GM18498 (cell line): ENCODE data around the gene LRP1B.
"Not testable (repeated sequence)": the region's sequence is repeated elsewhere in the genome, so short reads cannot be mapped to it uniquely, and the experiment has no call there.

Experiments used
- ATAC-seq: cut with Tn5 transposase; IDR thresholded peaks from one replicate; pipeline ENCODE4 v1.9.1; 2021; ENCODE audit warnings: mild to moderate bottlenecking, moderate library complexity; ENCODE audit not compliant: unreplicated experiment

LRP1B gene

GRCh38 chr2:140596447-140596846 lies 1534.4 kb downstream of the LRP1B start:
- ATAC-seq = no peak

DNA sequence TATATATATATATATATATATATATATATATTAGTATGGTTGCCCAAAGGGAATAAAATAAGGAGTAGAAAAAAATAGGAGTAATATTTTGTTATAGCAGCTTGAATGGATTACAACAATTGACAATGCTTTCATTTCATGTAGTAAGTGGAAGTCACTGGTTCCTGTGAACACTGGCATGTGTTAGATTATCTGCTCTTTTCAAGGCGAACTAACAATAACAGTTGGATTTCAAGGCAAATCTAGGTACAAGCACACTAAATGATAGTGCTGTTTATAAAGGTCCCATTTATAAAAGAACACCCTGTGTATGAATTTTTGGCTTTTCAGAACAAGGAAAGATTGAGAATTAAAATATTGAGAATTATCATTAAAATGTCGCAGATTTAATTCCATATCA lies 1535.7 kb downstream of the LRP1B start:
- no peak for ATAC-seq

- ATAC-seq = no peak
These were observed 1537.7 kb downstream of the LRP1B start for GRCh38 chr2:140593132-140593531.

DNA sequence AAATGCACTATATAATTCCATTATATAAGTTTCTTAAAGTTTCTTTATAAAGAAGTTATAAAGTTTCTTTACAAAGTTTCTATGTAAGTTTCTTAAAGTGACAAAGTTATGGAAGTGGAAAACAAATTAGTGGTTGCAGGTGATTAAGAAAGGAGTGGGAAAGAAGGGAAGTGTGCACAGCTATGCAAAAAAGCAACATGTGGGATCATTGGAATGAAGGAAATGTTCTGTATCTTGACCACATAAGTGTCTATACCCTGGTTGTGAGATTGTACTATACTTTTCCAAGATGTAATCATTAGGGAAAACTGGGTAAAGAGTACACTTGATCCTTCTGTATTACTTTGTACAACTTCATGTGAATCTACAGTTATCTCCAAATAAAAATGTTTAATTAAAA lies 1541.1 kb downstream of the LRP1B start:
- no peak for ATAC-seq

- ATAC-seq = no peak
These were observed 1541.5 kb downstream of the LRP1B start for GRCh38 chr2:140589273-140589672.

DNA sequence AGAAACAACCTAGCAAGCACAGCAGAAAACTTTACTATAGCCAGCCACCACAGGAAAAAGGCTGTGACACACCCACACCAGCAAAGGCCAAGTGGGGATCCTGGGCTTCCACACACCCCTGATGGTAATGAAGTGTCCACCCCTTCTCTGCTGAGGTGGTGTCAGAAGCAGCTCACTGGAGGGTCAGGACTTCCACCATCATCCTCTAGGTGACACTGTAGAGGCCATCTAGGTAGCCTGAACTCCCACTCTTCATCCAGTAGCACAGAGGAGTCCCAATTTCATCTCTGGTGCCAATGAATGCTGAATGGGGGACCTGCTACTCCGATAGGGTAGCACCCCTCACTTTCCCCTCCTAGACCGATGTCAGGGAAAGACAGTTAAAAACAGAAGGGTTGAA lies 1544.4 kb downstream of the LRP1B start:
- peak; percentile 97 for ATAC-seq

DNA sequence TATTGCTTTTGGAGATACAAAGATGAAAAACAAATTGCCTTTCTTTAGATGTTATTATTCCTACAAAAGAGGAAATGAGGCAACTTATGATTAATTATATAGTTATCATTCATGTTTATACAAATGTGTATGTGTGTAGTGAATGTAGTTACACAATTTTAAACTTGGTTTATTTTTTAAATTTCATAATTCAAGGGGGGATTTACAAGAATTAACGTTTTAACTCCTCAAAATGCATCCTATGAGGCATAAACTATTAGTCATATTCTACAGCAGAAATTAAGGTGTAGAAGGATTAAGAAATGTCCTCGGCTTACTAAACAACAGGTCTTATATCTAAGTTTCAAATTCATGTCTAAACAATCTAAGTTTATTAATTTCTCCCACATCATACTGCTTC lies 1545.8 kb downstream of the LRP1B start:
- no peak for ATAC-seq

DNA sequence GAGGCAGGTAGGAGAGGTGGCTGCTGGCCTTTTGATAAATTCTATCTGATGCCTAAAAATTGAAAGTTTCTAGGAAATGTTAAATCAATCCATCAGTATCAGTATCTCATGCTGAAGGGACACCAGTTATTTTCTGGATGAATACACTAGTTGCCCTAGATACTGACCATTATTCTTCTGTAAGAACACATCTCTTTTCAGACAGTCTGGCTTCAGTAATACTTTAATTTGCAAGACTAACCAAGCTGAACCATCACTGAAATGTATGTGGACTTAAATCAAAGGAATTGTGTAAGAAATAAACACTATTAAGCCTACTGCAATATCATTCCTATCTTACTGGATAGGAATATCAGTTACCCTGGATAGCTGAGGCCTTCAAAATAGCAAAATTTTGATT lies 1546.3 kb downstream of the LRP1B start:
- ATAC-seq = no peak

DNA sequence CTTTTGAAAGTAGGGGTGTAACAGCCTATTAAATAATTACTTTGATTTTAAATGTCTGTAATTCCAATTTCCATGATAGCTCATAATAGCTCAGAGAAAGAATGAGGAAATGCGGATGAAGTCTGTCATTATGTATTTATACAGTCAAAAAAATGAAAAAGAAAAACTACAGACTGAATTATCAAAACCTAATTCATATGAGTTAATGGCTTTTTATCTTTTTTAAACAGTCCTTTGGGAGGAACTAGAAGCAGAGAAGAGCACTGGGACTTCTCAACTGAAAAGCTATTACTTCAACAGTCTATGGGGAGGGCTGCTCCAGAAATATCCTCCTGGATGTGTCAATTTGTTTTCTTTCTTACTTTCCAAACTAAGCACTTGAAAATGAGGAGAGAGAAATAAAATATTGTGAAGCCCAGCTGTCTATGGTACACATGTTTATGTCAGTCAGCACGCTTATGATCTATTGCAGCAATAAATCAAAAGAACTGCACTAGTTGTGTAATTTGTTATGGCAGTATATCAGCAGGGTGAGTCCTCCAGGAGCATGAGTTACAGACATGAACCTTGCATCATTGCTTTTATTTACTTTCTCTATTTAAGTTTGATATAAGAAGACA lies 1550.2 kb downstream of the LRP1B start:
- no peak for ATAC-seq

DNA sequence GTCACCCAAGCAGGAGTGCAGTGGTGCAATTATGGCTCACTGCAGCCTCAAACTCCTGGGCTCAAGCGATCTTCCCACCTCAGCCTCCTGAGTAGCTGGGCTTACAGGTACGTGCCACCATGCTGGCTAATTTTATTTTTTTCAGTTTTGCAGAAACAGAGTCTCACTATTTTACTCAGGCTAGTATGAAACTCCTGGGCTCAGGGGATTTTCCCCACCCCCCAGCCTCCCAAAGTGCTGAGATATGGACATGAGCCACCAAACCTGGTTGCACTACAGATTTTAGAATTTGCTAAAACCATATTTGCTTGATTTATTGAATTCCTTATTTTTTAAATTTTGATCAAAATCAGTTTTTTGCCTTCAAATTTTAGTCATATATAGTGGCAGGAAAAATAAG lies 1553.4 kb downstream of the LRP1B start:
- no peak for ATAC-seq

GRCh38 chr2:140567734-140568133 lies 1563.1 kb downstream of the LRP1B start:
- ATAC-seq = no peak

- no peak for ATAC-seq
These were observed 1565.1 kb downstream of the LRP1B start for GRCh38 chr2:140565756-140566155.

- ATAC-seq = no peak
These were observed 1575.1 kb downstream of the LRP1B start for GRCh38 chr2:140555701-140556100.

- ATAC-seq = no peak
These were observed 1578.2 kb downstream of the LRP1B start for GRCh38 chr2:140552634-140553033.

DNA sequence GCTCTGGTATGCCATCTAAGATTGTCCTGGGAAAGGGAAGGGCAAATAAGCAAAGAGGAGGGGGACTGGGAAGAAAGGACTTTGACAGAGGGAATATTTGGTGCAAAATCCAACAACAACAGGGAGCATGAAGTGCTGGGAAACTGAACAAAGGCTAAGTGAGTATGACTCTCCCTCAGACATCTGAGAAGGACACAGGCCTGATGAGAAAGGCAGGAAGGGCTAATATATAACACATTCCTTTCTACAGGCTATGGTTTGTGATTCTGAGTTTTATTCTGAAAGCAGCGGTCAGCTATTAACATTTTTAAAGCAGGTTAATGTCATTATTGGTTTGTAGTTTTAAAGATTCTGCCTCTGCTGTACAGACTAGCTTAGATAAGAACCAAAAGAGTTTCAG lies 1579.5 kb downstream of the LRP1B start:
- ATAC-seq = no peak

- no peak for ATAC-seq
These were observed 1580.0 kb downstream of the LRP1B start for GRCh38 chr2:140550821-140551220.

DNA sequence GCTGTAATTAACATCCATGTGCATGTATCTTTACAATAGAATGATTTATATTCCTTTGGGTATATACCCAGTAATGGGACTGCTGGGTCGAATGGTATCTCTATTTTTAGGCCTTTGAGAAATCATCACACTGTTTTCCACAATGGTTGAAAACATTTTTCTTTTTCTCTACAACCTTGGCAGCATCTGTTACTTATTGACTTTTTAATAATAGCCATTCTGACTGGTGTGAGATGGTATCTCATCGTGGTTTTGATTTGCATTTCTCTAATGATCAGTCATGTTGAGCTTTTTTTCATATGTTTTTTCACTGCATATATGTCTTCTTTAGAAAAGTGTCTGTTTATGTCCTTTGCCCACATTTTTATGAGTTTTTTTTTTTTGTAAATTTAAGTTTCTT lies 1586.0 kb downstream of the LRP1B start:
- not testable (repeated sequence) for ATAC-seq

- no peak for ATAC-seq
These were observed 1588.2 kb downstream of the LRP1B start for GRCh38 chr2:140542627-140543026.

- ATAC-seq = no peak
These were observed 1591.5 kb downstream of the LRP1B start for GRCh38 chr2:140539242-140539875.

GRCh38 chr2:140529706-140530105 lies 1601.1 kb downstream of the LRP1B start:
- ATAC-seq = no peak

DNA sequence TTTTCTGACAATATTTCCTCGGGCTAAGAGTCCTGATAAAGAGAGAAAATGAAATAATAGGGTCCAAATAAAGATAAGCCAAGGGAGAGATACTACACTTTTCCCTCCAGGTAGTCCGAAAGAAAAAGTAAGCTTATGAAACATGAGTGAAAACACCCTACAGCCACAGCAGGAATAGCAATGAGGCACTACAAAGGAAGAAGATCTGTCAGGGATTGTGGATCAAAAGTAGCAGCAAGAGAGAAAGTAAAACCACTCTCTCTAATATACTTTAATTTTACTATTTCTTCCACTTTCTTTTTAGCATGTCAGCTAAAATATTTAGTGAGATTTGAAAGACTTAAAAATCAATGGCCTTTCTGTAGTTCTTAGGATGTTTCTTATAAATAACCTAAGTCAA lies 1601.8 kb downstream of the LRP1B start:
- no peak for ATAC-seq

DNA sequence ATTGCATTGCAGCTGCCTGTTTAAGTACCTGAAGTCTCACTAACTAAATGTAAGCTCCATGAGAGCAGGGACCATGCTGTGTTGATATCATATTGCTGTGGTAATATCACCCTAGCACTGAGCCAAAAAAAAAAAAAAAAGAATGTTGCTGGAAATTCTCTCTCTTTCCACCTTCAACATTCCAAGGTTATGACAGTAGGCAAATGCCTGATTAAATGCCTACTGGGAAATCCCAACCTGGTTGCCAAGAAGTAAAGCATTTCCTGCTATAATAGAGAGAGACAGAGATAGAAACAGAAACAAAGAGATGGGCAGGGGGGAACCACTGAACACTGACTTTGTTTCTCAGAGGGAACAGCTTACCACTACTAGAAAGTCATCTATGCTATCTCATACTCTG lies 1604.2 kb downstream of the LRP1B start:
- no peak for ATAC-seq

GRCh38 chr2:140512106-140512505 lies 1618.7 kb downstream of the LRP1B start:
- ATAC-seq = no peak
